NCI-H2196 treated with DMSO at 0.1 percent for 48 hours (cell line): ENCODE results near the gene PMEPA1.

Experiments
- DNase-seq: peaks from one replicate; lab custom pipeline; 2025; ENCODE audit not compliant: unreplicated experiment; lab: John Stamatoyannopoulos, UW

The PMEPA1 gene

DNA sequence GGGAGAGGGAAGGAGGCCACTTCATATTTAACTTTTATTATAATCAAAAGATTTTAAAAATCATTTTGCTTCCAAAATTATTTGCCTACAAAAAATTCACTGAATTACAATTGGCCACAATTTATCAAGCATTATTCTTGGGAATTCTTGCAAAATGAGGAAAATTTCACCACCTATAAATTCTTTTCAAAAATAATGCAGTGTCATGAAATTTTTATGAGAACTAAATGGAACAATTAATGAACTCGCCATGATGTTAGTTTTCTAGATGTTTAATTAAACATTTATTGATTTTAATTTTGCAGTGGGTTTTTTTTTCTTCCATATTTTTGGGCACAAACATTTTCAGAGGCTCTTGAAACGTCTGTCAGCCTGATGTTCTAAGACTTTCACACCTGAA, 83.8 kb downstream of the PMEPA1 start:
- no peak for DNase-seq

DNA sequence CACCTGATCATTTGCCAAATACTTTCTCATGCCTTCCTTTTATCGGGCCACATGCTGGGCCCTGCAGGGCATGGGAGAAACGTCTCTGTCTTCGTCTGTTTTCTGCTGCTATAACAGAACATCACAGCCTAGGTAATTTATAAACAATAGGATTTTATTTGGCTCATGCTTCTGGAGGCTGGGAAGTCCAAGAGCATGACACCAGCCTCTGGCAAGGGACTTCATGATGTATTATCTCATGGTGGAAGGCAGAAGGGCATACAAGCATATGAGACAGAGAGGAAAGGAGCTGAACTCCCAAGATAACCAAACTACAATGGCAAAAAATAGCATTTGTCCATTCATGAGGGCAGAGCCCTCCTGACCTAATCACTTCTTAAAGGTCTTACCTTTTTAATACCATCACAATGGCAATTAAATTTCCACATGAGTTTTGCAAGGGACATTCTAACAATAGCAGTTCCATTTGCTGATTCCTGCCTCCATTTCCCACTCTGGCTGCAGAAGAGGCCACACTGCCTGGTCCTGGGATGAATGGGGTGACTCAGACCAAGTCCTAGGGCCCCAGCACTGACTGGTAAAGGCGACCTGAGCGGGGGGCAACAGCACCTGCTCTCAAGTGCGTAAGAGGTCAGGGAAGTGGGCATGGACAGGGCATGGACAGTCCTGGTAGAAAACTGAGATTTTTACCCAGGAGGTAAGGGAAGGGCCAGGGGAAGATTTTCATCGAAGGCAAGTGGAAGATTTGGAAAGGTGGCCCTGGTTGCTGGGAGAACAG, 84.4 kb downstream of the PMEPA1 start:
- no peak for DNase-seq

DNA sequence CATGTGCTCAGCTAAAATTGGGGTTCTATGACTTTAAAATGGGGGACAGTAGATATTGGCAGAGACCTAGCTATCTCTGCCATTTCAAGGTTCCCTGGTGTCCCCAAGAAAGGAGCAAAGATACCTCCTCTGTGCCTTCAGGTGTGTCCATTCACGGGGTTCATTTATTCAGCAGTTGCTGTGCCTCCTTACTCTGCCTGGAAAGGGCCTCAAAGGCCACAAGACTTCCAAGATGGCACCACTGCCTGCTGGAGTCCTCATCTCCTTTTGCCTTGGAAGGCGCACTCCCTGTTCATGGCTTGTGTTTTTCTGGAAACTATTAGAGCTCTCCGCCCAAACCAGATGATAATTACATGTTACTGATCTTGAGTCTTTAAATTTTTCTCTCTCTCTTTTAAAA, 85.7 kb downstream of the PMEPA1 start:
- no peak for DNase-seq

DNA sequence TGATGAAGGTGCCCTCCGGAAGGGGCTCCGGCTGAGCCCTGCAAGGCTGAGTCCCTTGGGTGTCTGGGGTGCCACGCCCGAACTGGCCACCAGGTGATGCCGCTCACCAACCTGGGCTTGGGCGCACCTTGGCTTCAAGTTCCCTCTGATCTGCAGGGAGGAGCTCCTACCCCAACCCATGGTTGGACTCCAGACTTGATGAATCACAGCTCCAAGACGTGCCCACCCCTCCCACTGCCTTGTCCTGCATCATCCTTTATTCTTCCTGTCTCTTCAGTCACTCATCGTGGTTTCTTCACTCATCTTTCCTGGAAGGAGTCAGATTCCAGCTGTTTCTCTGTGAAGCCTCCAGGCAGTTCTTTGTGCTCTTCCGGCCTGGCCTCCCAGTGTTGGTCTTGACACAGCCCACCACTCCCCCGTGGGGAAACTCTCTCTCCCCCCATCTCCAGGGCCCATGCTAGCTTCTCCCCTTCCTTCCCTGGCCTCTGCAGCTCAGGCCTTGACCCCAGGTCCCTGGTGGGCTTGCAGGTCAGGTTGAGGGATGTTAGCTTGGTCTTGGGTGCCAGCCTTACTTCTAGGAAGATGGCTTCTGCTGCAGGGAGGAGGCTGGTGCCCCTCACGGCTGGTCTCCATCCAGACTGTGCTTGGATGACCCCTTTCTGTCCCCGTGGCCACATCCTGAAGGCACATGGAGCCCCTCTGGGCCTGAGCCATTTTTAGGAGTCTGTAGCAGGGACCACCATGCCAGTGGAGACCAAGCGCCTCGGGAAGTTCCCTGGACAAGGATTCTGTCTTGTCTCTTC, 87.0 kb downstream of the PMEPA1 start:
- peak; percentile 24 for DNase-seq

- DNase-seq: no peak
These were observed 87.6 kb downstream of the PMEPA1 start for GRCh38 chr20:57622201-57622570.

DNA sequence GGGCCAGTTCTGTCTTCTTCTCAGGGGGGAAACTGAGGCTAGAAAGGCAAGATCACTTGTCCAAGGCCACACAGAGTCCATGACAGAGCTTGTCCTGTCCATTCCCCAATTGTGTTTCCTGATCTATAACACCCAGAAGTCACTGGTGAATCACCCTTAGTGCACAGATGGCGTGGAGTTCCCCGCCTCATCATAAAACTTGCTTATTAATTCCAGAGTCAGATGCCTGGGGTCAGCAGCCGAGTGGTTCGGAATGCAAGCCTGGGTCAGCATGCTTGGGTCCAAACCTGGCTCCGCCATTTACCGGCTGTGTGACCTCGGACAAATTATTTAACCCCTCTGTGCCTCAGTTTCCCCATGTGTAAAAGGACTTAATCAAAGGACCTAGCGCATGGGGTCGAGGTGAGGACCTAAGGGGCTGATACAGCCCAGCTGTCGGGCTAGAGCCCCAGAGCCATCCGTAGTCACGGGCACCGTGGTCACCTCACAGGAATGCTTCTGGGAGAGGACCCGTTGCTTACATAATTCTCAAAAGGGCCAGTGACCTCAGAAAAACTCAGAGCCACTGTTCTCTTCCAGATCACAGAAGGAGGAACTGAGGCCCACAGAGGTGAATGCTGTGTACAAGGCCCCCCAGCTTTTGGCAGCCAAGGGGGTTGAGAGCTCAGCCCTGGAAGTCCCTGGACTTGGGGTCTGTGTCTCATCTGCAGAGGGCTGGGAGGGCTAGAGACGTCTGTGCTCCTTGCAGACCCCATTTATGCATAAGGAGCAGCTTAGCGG, 88.2 kb downstream of the PMEPA1 start:
- no peak for DNase-seq

DNA sequence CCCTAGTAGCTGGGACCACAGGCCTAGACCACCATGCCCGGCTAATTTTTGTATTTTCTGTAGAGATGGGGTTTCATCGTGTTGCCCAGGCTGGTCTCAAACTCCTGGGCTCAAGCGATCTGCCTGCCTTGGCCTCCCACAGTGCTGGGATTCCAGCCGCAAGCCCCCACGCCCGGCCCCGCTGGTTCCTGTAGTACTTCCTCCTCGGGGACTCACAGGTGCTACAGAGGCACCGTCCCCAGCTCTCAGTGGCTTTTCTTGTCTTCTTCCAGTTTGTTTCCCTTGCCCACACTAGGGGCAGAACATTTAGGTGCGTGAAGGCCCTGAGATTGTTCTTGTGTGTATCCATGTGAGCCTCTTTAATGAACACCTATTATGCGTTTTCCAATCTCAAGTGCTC, 88.8 kb downstream of the PMEPA1 start:
- no peak for DNase-seq

GRCh38 chr20:57620274-57620990, 89.4 kb downstream of the PMEPA1 start, which contains the start of gene ZBP1:
Gene ZBP1, minus strand, starts transcription at chr20:57620426. Its CDS starts 131 bp downstream, at chr20:57620295.
- DNase-seq: peak; percentile 18

GRCh38 chr20:57619051-57619831, 90.6 kb downstream of the PMEPA1 start:
- DNase-seq: no peak

GRCh38 chr20:57618764-57619050, 91.1 kb downstream of the PMEPA1 start:
- DNase-seq: no peak

DNA sequence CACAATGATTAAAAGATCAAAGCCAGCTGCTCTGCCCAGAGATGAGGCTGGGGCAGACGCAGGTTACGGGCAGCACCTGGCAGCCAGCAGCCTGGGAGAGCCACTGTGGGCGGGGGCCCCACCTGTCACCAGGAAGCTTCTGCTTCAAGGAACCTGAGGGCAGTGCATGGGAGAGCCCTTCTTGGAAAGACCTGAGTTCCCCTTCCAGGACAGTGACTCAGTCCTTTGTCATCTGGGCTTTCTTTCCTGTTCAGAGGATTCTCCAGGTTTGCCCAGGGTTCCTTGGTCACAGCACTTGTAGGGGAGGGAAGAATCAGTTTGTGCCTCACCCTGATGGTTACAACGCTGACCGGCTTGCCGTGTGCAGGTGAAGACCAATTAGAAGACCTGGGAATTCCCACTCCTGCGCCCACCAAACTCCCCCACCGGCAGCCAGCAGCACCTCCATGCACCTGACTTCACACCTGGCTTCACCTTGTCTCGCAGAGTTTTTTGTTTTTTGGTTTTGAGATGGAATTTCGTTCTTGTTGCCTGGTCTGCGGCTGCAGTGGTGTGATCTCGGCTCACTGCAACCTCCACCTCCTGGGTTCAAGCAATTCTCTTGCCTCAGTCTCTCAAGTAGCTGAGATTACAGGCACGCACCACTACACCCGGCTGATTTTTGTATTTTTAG, 91.6 kb downstream of the PMEPA1 start:
- no peak for DNase-seq

- no peak for DNase-seq
These were observed 92.6 kb downstream of the PMEPA1 start for GRCh38 chr20:57617079-57617795.

GRCh38 chr20:57616143-57616951, 93.5 kb downstream of the PMEPA1 start:
- DNase-seq: no peak

GRCh38 chr20:57615445-57615811, 94.4 kb downstream of the PMEPA1 start:
- DNase-seq: no peak

DNA sequence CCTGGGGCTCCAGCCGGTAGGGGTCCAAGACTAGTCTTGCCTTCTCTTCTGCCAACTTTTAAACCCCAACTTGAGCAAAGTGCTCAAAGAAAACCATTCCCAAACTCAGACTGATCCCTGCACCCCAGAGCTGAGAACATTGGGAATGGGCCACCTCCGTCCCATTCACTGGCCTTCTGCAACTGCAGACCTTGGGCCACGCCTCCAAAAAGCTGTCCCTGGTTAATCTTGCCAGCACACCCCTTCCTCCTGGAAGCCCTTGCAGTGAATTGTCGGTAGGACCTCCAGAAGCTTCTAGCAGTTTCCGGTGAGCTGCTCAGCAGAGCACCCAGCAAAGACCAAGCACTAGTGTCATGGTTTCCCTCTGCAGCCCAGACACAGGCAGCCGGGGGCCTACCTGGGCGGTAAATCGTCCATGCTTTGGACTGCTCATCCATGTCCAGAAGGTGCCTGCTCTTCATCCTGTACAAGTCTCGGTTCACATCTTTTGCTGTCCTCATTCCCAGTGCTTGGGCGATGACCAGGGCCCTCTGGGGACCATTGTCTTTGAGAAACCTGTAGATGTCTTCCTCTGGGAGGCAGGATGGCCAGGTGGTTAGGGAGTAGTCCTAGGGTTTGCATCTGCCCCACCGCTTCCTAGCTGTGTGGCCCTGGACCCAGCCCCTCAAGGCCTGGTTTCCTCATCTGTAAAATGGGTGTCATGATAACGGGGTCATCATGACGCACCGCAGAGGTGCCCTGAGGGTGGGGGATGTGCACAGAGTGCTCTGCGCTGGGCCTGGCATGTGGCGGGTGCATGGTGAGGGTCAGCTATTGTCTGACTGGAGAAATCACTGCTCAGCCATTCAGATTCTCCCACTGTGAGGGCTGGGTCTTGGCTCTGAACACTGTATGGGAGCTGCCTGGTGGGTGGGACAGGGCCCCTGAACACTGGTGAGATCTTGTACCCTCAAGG, 95.0 kb downstream of the PMEPA1 start:
- DNase-seq: no peak

DNA sequence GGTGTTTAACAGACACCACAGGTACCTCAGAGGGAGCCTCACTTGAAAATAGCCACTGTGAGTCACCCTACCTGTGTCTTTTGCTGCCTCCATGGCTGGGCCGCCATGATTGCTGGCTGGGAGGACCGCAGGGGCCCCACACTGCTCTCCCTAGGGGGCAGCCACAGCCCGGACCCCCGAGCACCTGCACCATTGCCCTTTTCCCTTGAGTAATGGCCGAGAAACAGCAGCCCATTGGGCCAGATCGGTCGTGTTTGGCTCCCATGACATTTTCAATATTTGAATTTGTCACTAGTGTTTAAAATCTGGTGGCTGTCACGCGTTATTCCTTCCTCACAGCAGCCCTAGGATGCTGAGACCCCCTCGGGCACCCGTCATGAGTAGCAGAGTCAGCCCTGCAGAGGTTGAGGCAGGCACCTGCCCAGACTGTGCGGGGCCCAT, 96.3 kb downstream of the PMEPA1 start:
- DNase-seq: no peak

- DNase-seq: no peak
These were observed 96.9 kb downstream of the PMEPA1 start for GRCh38 chr20:57612916-57613315.
